Astrocyte of the hippocampus (primary cell): ENCODE measurements around the gene SLC35A3.
"Not testable (repeated sequence)": the region's sequence is repeated elsewhere in the genome, so short reads cannot be mapped to it uniquely, and the experiment has no call there.

Source experiments
- DNase-seq: peaks from one replicate; pipeline ENCODE4 v3.0.0; 2011; ENCODE audit warnings: low read depth, low spot score

Gene SLC35A3

GRCh38 chr1:100035214-100035613 lies 65.4 kb downstream of the SLC35A3 start:
- DNase-seq, result no peak

GRCh38 chr1:100036718-100037655 lies 67.2 kb downstream of the SLC35A3 start:
- peak; percentile 23 for DNase-seq

DNA sequence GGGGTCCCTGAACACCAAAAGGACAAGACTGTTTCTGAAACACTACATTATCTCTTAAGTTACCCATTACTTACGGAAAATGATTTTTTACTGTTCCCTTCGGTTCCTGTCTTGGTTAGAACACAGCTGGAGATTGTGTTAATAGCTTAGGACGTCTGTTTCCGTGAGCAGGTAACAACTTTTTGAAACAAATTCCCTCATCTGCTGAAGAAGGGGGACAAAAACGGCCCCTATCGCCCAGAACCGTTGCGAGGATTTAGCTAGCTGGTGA lies 67.8 kb downstream of the SLC35A3 start:
- DNase-seq, result no peak

DNA sequence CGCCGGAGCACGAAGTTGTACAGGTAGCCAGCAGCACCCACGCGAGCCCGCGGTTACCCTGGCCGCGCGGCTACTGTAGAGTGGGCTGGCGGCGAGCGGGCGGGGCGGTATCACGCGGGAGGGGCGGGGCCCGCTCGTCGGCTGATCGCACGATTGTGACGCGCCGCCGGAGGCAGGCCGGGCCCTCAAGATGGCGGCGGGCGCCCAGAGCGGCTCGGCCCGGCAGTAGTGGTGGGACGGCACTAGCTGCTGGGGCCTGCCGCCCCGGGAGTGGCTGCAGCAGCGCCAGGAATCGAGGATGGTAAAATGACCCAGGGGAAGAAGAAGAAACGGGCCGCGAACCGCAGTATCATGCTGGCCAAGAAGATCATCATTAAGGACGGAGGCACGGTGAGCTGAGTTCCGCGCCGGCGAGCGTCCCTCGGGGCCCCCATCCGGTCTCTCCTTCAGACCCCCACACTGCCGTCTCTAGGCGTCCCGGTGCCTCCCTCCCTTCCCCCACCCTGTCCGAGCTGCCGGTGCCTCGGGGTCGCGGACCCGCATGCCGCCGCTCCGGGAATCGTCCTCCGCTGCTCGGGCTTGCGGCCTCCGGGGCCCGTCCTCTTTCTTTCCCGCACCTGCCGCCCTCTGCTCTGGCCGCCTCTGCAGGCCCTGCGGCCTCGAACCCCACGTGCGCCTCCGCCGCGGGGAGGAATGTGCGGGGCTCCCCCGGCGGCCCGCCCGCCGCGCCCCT lies 68.3 kb downstream of the SLC35A3 start:
- peak; percentile 96 for DNase-seq

DNA sequence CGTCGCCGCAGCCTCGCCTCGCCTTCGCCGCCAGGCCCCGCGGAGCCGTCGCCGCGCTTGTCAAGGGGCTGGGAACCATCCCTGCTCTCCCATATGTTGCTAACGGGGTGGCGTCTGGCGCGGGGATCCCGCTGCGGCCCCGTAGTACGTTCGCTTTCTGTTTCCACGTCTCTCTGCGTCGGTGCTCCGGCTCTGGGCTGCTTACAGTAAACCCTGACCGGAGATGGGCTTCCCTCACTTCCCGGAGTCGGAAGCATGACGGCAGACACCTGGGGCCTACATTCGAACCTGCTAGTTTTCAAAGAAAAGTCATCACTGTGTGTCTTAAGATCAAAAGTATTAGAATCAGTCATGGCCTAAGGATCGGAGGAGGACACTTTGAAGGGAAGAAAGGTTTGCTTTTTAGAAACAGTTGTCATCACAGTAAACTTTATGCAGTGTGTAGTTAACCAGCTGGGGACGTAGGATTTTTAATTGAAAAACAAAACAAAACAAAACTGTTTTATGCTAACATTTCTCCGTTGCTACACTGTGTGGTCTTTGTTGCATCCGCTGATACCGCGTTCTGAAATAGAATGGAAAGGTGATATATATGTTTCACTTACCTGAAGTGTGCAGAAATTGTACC lies 69.0 kb downstream of the SLC35A3 start:
- DNase-seq, result peak; percentile 83

GRCh38 chr1:100039591-100039990 lies 69.8 kb downstream of the SLC35A3 start:
- DNase-seq, result peak; percentile 7

GRCh38 chr1:100045206-100045605 lies 75.4 kb downstream of the SLC35A3 start:
- no peak for DNase-seq

DNA sequence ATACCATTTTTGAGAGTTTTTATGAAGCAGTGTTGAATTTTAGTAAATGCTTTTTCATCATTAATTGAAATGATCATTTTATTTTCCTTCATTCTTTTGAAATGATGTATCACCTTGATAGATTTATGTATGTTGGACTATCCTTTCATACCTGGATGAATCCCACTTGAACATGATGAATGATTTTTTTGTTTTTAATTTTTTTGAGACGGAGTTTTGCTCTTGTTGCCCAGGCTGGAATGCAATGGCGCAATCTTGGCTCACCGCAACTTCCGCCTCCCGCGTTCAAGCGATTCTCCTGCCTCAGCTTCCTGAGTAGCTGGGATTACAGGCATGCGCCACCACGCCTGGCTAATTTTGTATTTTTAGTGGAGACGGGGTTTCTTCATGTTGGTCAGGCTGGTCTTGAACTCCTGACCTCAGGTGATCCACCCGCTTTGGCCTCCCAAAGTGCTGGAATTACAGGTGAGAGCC lies 77.5 kb downstream of the SLC35A3 start:
- not testable (repeated sequence) for DNase-seq

GRCh38 chr1:100050139-100050538 lies 80.3 kb downstream of the SLC35A3 start:
- DNase-seq, result no peak

DNA sequence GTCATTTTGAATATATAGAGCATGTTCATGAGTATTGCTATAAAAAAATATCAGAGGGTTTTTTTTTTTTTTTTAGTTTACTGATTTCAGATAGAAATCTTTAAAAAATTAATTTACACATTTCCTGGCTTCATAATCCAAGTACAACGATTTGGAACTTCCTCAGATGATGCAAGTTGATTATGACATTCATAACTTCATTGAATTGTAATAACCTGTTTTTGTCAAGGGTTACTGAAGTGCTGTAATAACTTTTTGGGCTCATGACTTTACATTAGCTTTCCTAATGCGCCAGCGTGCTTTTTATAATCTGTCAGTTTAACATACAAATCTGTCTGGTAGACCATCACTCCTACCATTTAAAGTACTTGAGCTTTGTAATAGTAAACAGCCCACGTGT lies 81.6 kb downstream of the SLC35A3 start:
- no peak for DNase-seq

DNA sequence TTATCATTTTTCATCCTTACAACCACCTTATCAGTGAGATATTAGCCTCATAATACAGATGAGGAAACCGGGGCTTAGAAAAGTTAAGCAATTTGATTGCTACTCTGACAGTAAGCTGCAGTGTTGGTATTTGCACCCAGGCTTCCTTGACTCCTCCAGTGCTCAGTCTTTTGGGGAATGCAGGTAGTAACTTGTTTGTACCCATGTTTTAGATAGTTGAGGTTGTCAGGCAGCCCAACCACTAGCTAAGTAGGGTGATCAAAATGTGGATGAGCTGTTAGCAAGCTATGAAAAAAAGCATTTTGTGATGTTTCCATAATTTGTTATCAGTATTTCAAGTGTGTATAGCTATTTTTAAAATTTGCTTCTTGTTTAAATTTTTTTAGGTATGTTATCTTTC lies 82.1 kb downstream of the SLC35A3 start:
- no peak for DNase-seq

DNA sequence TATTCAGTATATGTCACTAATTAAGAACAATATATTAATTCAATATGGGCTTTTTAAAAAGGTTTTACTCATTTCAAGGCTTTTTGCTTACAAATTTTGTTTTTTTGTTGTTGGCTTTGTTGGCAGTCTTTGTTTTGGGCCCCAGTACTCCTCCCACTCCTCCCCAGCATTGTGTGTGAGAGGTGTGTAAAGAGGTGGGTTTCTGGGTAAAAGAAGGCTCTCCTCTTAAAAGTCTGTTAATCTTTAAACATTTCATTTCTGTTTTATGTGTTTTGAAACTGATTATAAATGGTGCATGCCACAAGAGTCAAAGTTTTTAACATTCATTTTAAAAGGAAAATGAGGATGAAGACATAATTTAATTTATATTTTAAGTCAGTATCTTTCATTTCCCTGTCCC lies 83.3 kb downstream of the SLC35A3 start:
- no peak for DNase-seq

- DNase-seq, result no peak
Measured at GRCh38 chr1:100053727-100054126, 83.9 kb downstream of the SLC35A3 start.

- DNase-seq, result no peak
Measured at GRCh38 chr1:100061681-100062080, 91.9 kb downstream of the SLC35A3 start.

GRCh38 chr1:100065183-100065968 lies 95.6 kb downstream of the SLC35A3 start:
- DNase-seq, result no peak

- no peak for DNase-seq
Measured at GRCh38 chr1:100065969-100066227, 96.1 kb downstream of the SLC35A3 start.

- DNase-seq, result no peak
Measured at GRCh38 chr1:100070201-100070939, 100.6 kb downstream of the SLC35A3 start.

DNA sequence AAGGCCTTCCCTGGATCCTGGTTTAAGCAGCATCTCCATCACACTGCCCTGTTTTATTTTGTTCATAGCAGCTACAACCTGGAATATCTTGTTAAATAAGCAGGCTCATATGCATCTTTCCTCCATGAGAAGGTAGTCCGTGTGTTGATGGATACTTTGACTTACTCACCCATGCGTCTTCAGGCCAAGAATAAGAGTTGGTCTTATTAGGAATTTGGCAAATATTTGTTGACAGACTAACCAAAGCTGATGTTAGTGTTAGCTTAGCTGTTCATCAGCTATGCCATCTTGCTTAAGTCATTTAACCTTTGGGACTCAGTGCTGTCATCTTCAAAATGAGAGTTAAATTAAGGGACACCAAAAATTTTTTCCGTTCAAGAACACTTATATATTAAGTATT lies 103.7 kb downstream of the SLC35A3 start:
- DNase-seq, result peak; percentile 30

GRCh38 chr1:100074604-100075395 lies 105.0 kb downstream of the SLC35A3 start:
- DNase-seq, result no peak

- no peak for DNase-seq
Measured at GRCh38 chr1:100075773-100076172, 106.0 kb downstream of the SLC35A3 start.
